Measurements from ENCODE around the gene ZNF653. TPM values are rescaled to one million over a fixed set of nuclear protein-coding genes. Genes with fewer than 3 reads are reported as not detected.
A peak's percentile ranks its signal among the peaks of the same experiment; 100 is the strongest.

Gene ZNF653
- total and polyA plus RNA-seq, 9 of the 15 experiments (the other 6 are each of a cell fraction or from before 2014, with no cell fraction given): 1.6 to 8.0 (median 4.2) TPM; not detected in 2

DNA sequence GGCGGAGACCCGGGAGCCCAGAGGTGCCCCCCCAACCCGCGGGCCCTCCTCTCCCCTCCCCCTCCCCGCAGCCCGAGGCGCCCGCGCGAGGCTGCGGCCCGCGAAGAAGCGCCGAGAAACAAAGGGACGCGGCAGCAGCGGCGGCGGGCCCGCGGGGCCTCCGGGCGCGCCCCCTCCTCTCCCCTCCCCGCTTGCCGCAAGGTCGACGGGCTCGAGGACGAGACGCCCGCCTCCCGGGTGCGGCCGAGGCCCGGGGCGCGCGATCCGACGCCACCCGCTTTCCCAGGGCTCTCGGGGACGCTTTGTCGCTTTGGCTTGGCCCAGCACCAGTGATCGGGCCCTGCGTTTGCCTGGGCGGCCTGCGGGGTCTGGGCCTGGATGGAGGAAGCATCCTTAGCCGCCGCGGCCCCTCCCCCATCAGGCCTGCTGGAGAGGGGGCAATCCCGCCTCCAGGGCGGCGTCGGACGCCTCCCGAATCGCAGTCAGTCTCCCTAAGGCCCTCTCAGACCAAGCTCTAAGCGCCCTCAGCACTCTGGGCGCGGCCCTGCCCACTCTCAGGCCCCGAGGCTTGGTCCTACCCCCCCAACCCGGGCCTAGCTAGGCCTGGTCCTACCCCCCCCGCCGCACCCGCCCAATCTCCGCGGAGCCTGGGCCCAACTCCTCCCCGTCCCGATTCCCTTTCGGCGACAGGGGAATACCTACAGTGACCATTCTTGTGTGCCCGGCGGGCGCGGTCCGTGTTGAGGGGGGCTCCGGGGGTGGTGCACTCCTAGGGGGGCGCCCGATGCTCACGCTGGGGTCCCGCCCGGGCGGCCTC lies 25.5 kb downstream of the ZNF653 start (continued):
- TF ChIP-seq RAD51 (IDR thresholded peaks at IDR 0.05; ENCODE audit: borderline replicate concordance, low read depth): no peak
- TF ChIP-seq NONO (IDR thresholded peaks at IDR 0.05; ENCODE audit: low read depth in 2 of 2, low read length in 1 of 2): no peak
- no peak for TF ChIP-seq PTBP1 (IDR thresholded peaks at IDR 0.05; ENCODE audit: low read depth, low read length)
- no peak for TF ChIP-seq ZNF395 (CRISPR knock-in tag; IDR thresholded peaks at IDR 0.05)
- TF ChIP-seq ZNF408 (CRISPR knock-in tag; IDR thresholded peaks at IDR 0.05; ENCODE audit: low read depth): no peak
- TF ChIP-seq PHF21A (IDR thresholded peaks at IDR 0.05; ENCODE audit: borderline replicate concordance, low read depth): 0 out of 2 replicates have a peak, but pooled peaks have one; percentile 34
- no peak for TF ChIP-seq TEAD1 (CRISPR knock-in tag; IDR thresholded peaks at IDR 0.05)
- TF ChIP-seq PRPF4 (IDR thresholded peaks at IDR 0.05; ENCODE audit: insufficient read depth, low read depth, low read length, poor library complexity, severe bottlenecking): no peak
- no peak for TF ChIP-seq HOMEZ (CRISPR knock-in tag; IDR thresholded peaks at IDR 0.05)
- no peak for TF ChIP-seq SREBF1 (IDR thresholded peaks at IDR 0.05; ENCODE audit: borderline replicate concordance, low read depth, low read length)
- TF ChIP-seq, protein P1, sequence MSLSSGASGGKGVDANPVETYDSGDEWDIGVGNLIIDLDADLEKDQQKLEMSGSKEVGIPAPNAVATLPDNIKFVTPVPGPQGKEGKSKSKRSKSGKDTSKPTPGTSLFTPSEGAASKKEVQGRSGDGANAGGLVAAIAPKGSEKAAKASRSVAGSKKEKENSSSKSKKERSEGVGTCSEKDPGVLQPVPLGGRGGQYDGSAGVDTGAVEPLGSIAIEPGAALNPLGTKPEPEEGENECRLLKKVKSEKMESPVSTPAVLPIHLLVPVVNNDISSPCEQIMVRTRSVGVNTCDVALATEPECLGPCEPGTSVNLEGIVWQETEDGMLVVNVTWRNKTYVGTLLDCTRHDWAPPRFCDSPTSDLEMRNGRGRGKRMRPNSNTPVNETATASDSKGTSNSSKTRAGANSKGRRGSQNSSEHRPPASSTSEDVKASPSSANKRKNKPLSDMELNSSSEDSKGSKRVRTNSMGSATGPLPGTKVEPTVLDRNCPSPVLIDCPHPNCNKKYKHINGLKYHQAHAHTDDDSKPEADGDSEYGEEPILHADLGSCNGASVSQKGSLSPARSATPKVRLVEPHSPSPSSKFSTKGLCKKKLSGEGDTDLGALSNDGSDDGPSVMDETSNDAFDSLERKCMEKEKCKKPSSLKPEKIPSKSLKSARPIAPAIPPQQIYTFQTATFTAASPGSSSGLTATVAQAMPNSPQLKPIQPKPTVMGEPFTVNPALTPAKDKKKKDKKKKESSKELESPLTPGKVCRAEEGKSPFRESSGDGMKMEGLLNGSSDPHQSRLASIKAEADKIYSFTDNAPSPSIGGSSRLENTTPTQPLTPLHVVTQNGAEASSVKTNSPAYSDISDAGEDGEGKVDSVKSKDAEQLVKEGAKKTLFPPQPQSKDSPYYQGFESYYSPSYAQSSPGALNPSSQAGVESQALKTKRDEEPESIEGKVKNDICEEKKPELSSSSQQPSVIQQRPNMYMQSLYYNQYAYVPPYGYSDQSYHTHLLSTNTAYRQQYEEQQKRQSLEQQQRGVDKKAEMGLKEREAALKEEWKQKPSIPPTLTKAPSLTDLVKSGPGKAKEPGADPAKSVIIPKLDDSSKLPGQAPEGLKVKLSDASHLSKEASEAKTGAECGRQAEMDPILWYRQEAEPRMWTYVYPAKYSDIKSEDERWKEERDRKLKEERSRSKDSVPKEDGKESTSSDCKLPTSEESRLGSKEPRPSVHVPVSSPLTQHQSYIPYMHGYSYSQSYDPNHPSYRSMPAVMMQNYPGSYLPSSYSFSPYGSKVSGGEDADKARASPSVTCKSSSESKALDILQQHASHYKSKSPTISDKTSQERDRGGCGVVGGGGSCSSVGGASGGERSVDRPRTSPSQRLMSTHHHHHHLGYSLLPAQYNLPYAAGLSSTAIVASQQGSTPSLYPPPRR (CRISPR knock-in tag; IDR thresholded peaks at IDR 0.05; ENCODE audit: borderline replicate concordance): no peak
- no peak for TF ChIP-seq ARID1B (IDR thresholded peaks at IDR 0.05)
- TF ChIP-seq, protein P2, sequence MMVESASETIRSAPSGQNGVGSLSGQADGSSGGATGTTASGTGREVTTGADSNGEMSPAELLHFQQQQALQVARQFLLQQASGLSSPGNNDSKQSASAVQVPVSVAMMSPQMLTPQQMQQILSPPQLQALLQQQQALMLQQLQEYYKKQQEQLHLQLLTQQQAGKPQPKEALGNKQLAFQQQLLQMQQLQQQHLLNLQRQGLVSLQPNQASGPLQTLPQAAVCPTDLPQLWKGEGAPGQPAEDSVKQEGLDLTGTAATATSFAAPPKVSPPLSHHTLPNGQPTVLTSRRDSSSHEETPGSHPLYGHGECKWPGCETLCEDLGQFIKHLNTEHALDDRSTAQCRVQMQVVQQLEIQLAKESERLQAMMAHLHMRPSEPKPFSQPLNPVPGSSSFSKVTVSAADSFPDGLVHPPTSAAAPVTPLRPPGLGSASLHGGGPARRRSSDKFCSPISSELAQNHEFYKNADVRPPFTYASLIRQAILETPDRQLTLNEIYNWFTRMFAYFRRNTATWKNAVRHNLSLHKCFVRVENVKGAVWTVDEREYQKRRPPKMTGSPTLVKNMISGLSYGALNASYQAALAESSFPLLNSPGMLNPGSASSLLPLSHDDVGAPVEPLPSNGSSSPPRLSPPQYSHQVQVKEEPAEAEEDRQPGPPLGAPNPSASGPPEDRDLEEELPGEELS (CRISPR knock-in tag; IDR thresholded peaks at IDR 0.05; ENCODE audit: borderline replicate concordance): no peak
- no peak for TF ChIP-seq ELF2 (CRISPR knock-in tag; IDR thresholded peaks at IDR 0.05)
- no peak for TF ChIP-seq HDAC3 (IDR thresholded peaks at IDR 0.05; ENCODE audit: borderline replicate concordance, partially characterized antibody)

Data from K562 (cell line).